ENCODE data around the gene P2RY2.

GRCh38 chr11:73234471-73235181 is 16.5 kb downstream of the P2RY2 start:
- TF ChIP-seq CTCF (IDR thresholded peaks at IDR 0.05) (no peak), EZH2 (IDR thresholded peaks at IDR 0.05; ENCODE audit: borderline replicate concordance, insufficient read depth, low read depth, low read length, poor library complexity, severe bottlenecking) (no peak)

Data from B cell (primary cell).